A673 (cell line): ENCODE data around the gene TGM3. TPM values are rescaled to one million over a fixed set of nuclear protein-coding genes. Genes with fewer than 3 reads are reported as not detected.

Experiments used
- BruUV-seq: library from RNA; stranded (reverse); fragments of 400-500 nt; replicated peaks from 2 replicates; lab custom pipeline; 2021; lab: Mats Ljungman, UMichigan
- CTCF ChIA-PET: fragments of 300-600 bp; sonication (Branson Sonifier 250); formaldehyde crosslinking; loops from one replicate; lab custom pipeline; 2022; ENCODE audit warnings: antibody characterized with exemption; lab: Charles Lee
- POLR2A ChIA-PET: fragments of 300-600 bp; sonication (Branson Sonifier 250); formaldehyde crosslinking; loops from one replicate; lab custom pipeline; 2022; ENCODE audit warnings: antibody characterized with exemption; ENCODE audit not compliant: low non-redundant PET; lab: Charles Lee
- DNase-seq: peaks from one replicate; pipeline ENCODE4 v3.0.0-alpha.2; 2015; ENCODE audit warnings: low spot score
- H3K27ac ChIP-seq: fragments of 200-600 bp; sonication (generic); 2 replicates; pipeline ENCODE4 v1.5.1; 2016; ENCODE audit warnings: mixed run types, low read depth, mild to moderate bottlenecking, mixed read lengths, antibody characterized with exemption, low read length; ENCODE audit not compliant: poor library complexity, severe bottlenecking
- H3K27me3 ChIP-seq: fragments of 200-600 bp; sonication (generic); replicated peaks from 2 replicates; pipeline ENCODE4 v1.6.1; 2017; ENCODE audit warnings: mixed run types, low read depth, mild to moderate bottlenecking, mixed read lengths, antibody characterized with exemption, low read length; ENCODE audit not compliant: insufficient read depth, poor library complexity
- H3K36me3 ChIP-seq: fragments of 200-600 bp; sonication (generic); 2 replicates; pipeline ENCODE4 v1.6.1; 2016; ENCODE audit warnings: mixed run types, mild to moderate bottlenecking, mixed read lengths, antibody characterized with exemption, low read length; ENCODE audit not compliant: insufficient read depth, poor library complexity, severe bottlenecking
- H3K4me1 ChIP-seq: fragments of 200-600 bp; sonication (generic); 2 replicates; pipeline ENCODE4 v1.6.1; 2017; ENCODE audit warnings: mixed run types, mild to moderate bottlenecking, mixed read lengths, antibody characterized with exemption, low read length; ENCODE audit not compliant: insufficient read depth, poor library complexity, severe bottlenecking
- H3K4me3 ChIP-seq: fragments of 200-600 bp; sonication (generic); 2 replicates; pipeline ENCODE4 v1.5.1; 2016; ENCODE audit warnings: low read depth, mixed run types, mild to moderate bottlenecking, mixed read lengths, low read length; ENCODE audit not compliant: poor library complexity, severe bottlenecking
- H3K9me3 ChIP-seq: fragments of 200-600 bp; sonication (generic); 2 replicates; pipeline ENCODE4 v1.6.1; 2016; ENCODE audit warnings: mixed run types, low read depth, mild to moderate bottlenecking, mixed read lengths, antibody characterized with exemption, low read length; ENCODE audit not compliant: poor library complexity, severe bottlenecking
- CTCF ChIP-seq: fragments of 300-800, 200-600 bp; sonication (generic); conservative IDR thresholded peaks from 2 replicates; pipeline ENCODE4 v1.5.1; 2017; ENCODE audit warnings: low read depth, mild to moderate bottlenecking, antibody characterized with exemption, low read length, moderate library complexity, mixed read lengths
- EZH2 ChIP-seq: fragments of 200-600 bp; sonication (generic); IDR thresholded peaks from 2 replicates; pipeline ENCODE4 v1.6.1; 2017; ENCODE audit warnings: borderline replicate concordance, low read depth, mild to moderate bottlenecking, mixed read lengths, antibody characterized with exemption, low read length; ENCODE audit not compliant: poor library complexity, severe bottlenecking
- intact Hi-C: fragments of 100-400 bp; cut with micrococcal nuclease; formaldehyde crosslinking; loops from one replicate; pipeline ENCODE4 v1.10.0; 2022; ENCODE audit not compliant: unreplicated experiment
- total RNA-seq: library from RNA; stranded (reverse); gene quantifications from 2 replicates; pipeline ENCODE4 v1.2.3, GENCODE V29; 2021

TGM3 gene
- total RNA-seq, 1 experiment from 2014 or later, result 0.11 TPM

DNA sequence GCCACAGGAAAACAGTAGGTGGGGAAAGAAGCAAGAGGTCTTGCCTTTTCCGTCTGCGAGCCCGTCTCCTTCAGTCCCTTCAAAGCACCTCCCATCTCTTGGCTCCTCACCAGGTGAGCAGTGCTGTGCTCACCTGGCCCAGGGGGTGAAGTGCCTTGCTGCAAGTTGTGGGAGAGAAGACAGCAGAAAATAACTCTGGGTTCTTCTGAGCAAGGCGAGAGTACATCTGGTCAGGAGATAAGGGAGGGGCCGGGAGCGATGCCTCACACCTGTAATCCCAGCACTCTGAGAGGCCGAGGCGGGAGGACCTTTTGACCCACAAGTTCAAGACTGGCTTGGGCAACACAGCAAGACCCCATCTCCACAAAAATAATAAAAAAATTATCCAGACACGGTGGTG is 35.6 kb upstream of the TGM3 start:
- ChIA-PET POLR2A (no interaction called here), CTCF (no interaction called here)
- Histone ChIP-seq H3K27me3 (peaks cover 4% of the 10 kb centered on the region), H3K4me3 (no peak overlapping the region), H3K9me3 (no peaks in the 10 kb centered on the region), H3K4me1 (no peaks in the 10 kb centered on the region), H3K36me3 (no peaks in the 10 kb centered on the region), H3K27ac (no peak overlapping the region)
- TF ChIP-seq CTCF (no peak), EZH2 (no peak)
- DNase-seq, result no peak
- intact Hi-C loops, result no loop called here
- no TSS peak for BruUV-seq

DNA sequence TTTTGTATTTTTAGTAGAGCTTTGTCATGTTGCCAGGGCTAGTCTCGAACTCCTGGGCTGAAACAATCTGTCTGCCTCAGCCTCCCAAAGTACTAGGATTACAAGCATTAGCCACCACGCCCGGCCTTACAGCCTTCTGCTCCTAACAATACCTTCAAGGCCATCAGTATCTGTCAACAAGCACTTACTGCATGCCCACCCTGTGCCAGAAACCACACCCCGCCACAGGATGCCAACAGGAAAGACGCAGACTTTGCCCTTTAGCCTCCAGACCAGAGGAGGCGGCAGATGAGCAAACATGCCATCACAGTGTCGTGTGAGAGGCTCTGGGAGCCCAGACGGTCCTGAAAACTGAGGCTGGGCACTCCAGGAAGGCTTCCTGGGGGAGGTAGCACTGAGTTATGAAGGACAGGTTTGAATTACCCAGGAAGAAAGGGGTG is 34.7 kb upstream of the TGM3 start:
- DNase-seq, result no peak
- Histone ChIP-seq H3K27ac (no peak overlapping the region), H3K9me3 (no peaks in the 10 kb centered on the region), H3K27me3 (peaks cover 4% of the 10 kb centered on the region), H3K4me1 (no peaks in the 10 kb centered on the region), H3K4me3 (no peak overlapping the region), H3K36me3 (no peaks in the 10 kb centered on the region)
- intact Hi-C loops, result no loop called here
- TF ChIP-seq CTCF (no peak), EZH2 (no peak)
- no TSS peak for BruUV-seq
- ChIA-PET POLR2A (no interaction called here), CTCF (interaction anchor here (0.7 kb wide), 1 partner anchor 160 kb away, joined by 3 read pairs; no protein-coding TSS in a partner anchor)

GRCh38 chr20:2261629-2262028 is 34.2 kb upstream of the TGM3 start:
- DNase-seq, result no peak

More at GRCh38 chr20:2261629-2262028, 34.2 kb upstream of the TGM3 start:
- H3K9me3 ChIP-seq, result no peaks in the 10 kb centered on the region
- no peaks in the 10 kb centered on the region for H3K36me3 ChIP-seq
- ChIA-PET CTCF (no interaction called here), POLR2A (no interaction called here)
- no peak for TF ChIP-seq EZH2
- TF ChIP-seq CTCF, result no peak
- H3K27me3 ChIP-seq, result peaks cover 4% of the 10 kb centered on the region
- no peak overlapping the region for H3K27ac ChIP-seq
- no peak overlapping the region for H3K4me3 ChIP-seq
- H3K4me1 ChIP-seq, result no peaks in the 10 kb centered on the region
- intact Hi-C loops, result no loop called here
- BruUV-seq, result no TSS peak
